CD4-positive, alpha-beta T cell treated with Interleukin-4 for 4 hours (primary cell): Measurements from ENCODE around the gene ATP10D.
"Not testable (repeated sequence)": the region's sequence is repeated elsewhere in the genome, so short reads cannot be mapped to it uniquely, and the experiment has no call there.

Experiments used
- DNase-seq: peaks from one replicate; pipeline ENCODE4 v3.0.0-alpha.2; 2020

ATP10D gene

GRCh38 chr4:47538111-47538824, 53.2 kb downstream of the ATP10D start:
- no peak for DNase-seq

GRCh38 chr4:47538825-47539154, 53.7 kb downstream of the ATP10D start:
- no peak for DNase-seq

DNA sequence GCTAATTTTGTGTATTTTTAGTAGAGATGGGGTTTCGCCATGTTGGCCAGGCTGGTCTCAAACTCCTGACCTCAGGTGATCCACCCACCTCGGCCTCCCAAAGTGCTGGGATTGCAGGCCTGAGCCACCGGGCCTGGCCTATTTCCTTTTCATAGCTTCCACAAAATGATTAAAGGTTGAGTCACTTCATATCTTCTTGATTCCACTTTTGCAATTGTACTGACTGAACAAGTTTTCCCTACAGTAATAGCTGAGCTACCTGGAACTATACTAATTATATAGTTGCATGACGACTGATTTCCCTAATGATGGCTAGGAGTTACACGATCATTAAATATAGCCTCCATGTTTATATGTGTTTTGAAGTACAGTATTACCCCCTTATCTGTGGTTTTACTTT, 57.6 kb downstream of the ATP10D start:
- DNase-seq: not testable (repeated sequence)

DNA sequence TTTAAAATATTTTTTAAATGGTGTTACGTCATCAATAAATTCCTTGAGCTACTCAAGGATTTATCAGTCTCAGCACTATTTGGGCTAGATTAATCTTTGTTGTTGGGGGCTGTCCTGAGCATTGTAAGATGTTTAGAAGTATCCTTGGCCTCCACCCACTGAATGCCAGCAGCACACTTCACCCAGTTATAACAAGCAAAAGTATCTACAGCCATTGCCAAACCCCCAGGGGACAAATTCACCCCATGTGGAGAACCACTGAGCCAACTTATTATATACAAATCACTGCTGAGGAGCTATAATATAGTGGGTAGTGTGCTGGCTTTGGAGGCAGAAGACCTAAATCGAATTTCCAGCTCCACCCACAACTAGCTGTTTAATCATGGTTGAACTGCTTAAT, 58.3 kb downstream of the ATP10D start:
- no peak for DNase-seq

GRCh38 chr4:47550357-47550756, 65.3 kb downstream of the ATP10D start:
- DNase-seq: not testable (repeated sequence)

DNA sequence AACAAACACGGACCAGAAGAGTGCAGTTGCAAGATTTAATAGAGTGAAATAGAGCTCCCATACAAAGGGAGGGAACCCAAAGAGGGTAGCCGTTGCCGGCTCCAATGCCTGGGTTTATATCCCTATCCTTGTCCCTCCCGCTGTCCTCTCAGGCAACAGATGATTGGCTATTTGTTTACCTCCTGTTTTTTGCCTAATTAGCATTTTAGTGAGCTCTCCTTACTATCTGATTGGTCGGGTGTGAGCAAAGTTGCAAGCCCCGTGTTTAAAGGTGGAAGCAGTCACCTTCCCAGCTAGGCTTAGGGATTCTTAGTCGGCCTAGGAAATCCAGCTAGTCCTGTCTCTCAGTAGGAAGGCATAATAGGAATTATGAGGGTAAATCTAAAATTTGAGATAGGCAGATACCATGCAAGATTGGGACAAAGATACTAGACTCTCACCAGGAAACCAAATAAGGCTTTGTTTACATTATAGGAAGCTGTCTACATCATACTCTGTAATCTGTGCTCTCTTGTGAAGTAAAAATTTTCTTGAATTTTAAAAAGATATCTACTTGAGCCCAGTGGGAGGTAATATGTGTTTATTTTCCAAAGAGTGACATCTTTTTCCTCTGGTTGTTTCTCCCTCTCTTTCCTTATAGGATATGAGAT, 65.9 kb downstream of the ATP10D start:
- no peak for DNase-seq

DNA sequence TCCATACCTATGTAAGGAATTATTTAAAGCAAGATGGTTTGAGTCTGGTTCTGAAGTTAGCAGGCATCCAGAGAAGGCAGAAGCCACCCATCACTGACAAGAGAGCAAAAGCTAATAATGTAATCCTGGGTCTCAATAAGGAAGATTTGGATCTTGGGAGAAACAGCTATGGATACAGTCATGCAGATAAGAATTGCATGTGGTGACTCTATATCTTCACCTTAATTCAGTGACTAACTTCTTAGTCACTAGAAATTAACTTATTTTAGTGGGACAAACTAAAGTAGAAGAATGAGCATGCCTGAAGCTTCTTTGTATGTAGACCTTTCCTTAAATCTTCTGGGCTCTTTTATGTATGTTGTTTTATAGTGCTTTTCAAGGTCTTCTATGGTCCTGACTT, 66.6 kb downstream of the ATP10D start:
- DNase-seq: no peak

DNA sequence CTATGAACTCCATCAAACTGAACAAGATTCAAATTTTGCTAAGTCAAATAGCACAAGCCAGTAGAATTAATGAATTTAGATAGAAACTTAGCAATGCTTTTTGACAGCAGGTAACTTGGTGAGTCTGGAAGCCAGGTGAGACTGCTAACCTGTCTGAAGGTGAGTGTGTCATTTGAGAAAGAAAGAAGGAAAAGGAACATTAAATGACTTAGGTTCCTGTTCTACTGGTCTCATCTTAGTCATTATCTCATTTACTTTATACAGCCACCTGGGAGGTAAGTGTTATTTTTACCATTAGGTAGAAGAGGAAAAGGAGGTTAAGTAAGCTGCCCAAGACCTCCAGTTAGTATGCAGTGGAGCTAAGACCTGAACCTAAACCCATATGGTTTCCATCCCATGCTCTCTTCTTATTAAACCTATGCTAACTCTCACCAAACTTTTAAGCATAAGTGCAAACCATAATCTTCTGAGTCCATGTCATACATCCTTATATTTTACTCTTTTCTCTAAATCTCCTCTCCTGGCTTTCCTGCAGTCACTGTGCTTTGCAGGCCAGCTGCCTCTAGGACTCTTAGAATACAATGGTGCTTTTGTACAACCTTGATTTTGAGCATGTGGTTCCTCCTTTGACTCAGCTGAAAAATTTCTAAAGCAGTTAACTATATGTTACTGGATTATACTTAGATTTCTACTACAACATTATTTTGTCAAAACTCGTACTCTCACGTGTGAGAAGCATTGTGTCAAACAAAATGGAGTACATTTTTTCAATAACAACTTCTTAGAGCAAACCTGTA, 68.5 kb downstream of the ATP10D start:
- no peak for DNase-seq

GRCh38 chr4:47555920-47556319, 70.8 kb downstream of the ATP10D start:
- not testable (repeated sequence) for DNase-seq

DNA sequence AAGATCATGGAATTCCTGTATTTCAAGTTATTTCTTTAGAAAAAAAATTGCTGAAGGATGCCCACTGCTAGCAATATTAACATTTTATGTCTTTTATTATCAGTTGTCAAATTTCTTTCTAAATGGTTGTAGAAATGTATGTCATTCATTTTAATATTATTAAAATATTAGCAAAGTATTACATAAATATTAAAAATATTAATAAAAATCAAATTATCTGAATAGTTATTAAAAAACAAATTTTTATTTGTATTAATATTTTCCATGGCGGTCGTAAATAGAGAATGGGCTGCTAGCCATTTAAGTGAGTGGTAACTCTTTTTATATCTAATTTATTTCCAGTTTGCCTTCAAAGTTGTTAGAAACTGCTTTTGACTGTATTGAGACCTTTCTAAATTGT, 72.2 kb downstream of the ATP10D start:
- no peak for DNase-seq

GRCh38 chr4:47560682-47561081, 75.6 kb downstream of the ATP10D start:
- DNase-seq: no peak

GRCh38 chr4:47561331-47561730, 76.3 kb downstream of the ATP10D start:
- DNase-seq: no peak

- DNase-seq: peak; percentile 10
Observed at GRCh38 chr4:47562297-47562696, 77.2 kb downstream of the ATP10D start.

- no peak for DNase-seq
Observed at GRCh38 chr4:47566566-47566965, 81.5 kb downstream of the ATP10D start.

DNA sequence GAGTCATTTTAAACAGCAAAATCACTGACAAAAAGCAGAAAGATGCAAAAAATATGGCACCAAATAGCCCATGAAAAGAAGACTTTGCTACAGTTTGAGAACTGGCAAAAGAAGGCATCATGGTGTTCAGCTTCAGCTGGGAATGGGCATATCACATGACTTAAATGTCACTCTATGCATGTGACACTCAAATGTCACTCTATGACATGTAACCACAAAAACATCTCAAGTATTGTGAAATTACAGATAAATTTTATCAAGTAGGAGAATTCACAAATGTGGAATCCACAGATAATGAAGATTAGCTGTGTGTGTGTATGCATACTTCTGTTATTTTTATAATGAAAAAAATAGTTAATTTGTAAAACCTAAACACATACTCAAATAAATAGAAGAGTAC, 81.9 kb downstream of the ATP10D start:
- DNase-seq: no peak

DNA sequence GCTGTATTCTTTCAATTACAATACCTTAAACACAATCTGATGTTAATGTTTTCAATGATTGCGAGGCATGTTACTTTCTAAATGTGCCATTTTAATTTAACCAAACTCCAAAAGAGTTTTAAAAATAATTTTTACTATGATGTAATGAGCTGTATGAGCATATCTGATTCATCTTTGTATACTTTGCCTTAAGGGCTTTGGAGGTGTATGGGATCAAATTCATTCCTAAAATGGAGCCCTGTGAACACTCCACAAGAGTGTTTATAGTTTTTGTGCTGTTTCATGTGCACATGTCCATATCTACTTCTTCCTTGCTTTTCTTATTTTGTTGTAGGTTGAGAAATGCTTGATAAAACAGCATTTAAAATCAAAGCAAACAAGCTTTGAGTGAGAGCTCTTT, 82.4 kb downstream of the ATP10D start:
- DNase-seq: no peak

DNA sequence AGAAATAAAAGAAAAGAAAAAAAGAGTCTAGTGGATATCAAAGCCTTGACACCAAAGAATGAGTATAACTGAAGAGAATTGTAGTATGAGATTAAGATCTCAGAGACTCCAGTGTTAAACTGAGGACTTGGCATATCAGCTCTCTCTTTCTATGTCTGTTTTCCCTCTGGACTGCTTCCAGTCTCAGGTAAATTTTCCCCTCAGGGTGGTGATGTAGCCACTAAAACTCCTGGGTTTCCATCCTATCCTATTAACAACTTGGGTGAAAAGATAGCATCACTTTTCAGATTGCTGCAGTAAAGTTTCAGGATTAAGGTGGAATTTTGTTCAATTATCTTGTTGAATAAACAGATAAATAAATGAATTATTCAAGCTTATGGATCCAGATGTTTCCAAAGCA, 85.7 kb downstream of the ATP10D start:
- DNase-seq: no peak

DNA sequence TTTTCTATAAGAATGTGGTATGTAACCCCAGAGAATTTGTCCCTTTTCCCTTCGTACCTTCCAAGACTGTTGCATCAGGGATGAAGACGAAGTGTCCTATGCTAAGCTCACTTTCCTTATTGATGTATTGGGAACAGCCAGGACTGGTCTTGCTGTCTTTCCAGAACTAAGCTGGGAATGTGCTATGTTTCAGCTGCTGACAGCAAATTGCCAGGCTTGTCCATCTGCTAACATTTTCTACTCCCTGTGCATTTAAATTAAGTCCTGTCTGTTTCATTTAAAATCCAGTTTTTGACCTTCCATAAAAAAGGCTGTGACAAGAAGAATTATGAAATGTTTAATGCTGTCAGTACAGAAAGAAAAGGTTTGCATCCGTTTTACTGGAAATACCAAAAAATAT, 87.9 kb downstream of the ATP10D start:
- no peak for DNase-seq

DNA sequence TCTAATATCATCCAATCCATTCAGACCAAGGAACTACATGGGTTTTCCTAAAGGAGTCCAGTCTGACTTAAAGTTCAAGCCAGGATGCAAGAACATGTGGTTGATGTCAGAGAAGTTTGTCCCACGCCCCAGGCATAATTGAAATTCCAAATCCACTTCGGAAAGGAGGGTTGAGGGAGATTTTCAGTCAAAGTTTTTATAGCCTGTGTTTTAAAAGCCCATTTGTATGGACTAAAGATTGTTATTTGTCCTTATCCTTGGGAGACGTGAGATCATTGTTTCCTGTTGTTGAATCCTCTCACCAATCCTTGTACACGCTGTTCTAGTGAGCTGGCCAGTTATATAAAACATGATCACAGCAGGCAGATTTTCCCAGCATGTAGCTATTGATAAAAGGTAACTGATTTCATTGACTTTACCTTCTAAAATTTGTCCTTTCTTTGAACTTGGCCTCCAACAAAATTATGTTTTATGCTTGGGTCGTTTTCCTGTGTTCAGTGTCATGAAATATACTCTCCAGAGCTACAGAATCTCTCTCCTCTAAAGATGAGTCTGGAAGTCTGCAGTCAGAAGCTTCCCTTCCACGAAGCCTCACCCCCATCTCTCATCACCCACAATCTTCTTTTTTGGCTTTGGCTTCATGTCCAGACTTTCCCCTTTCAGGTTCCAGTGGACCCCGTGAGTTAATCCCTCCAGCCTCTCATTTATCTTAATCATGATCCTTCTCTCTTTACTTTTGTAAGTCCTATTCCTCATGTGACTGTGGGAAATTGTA, 92.9 kb downstream of the ATP10D start:
- DNase-seq: no peak

DNA sequence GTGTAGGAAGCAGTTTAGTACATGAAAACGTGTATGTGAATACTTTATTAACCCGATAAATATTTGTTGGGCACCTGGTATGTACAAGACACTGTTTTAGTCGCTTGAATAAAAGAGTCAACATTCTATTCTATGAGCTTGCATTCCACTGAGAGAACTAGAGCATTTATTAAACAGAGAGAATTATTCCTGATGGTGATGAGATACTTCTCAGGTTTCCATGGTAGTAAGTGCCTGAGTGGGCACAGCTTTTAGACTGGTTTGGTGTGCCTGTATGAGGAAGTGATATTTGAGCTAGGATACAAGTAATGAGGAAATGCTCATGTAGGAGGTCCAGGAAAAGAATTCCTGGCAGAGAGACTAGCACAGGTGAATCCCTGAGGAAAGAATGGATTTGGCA, 94.2 kb downstream of the ATP10D start:
- DNase-seq: no peak

DNA sequence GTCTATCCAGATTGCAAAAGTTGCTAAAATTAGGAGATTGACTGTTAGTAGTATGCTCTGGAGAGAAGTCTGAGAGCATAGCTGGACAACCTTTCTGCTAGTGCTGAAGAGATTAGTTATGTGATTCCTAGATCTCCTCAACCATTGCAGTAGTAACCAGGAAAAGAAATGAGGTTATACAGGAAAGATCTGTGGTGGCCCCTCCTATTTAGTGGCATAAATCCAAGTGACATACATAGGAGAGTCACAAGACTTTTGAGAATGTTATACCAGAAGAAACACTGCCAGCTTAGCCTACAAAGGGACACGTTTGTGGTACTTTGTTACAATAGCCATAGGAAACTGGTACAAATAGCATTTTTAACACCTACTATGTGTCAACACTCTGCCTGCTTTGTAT, 105.2 kb downstream of the ATP10D start:
- no peak for DNase-seq

DNA sequence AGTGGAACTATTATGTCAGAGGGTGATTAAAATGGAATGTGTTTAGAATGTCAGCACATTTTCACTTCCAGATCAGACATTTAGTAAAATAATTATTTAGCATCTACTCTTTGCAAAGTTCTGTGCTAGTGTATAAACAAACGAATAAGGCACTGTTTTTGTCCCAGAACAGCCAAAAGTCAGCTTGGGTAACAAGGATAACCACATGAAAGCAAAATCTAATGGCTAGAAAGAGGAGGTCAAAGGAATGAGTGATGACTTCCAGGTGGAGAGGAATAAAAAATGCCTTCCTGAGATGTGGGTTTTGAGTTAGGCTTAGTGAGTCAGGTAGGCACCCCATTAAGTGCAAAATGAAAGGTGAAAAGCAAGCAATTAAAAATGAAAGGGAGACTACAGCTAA, 112.6 kb downstream of the ATP10D start:
- DNase-seq: no peak

GRCh38 chr4:47598320-47598719, 113.2 kb downstream of the ATP10D start:
- no peak for DNase-seq
